ENCODE results near the gene RAD51AP1. TPM values are rescaled to one million over a fixed set of nuclear protein-coding genes. Genes with fewer than 3 reads are reported as not detected.
A peak's percentile ranks its signal among the peaks of the same experiment; 100 is the strongest.

RAD51AP1 gene
- total RNA-seq, 2 donors from 2014 or later = 0.26 to 0.33 TPM

- Histone ChIP-seq H3K4me3 (no peak overlapping the region), H3K9me3 (no peaks in the 10 kb centered on the region), H3K4me1 (peaks cover 9% of the 10 kb centered on the region), H3K27me3 (no peaks in the 10 kb centered on the region), H3K27ac (no peak overlapping the region), H3K36me3 (replicated peaks in 1 of 2; ENCODE audit: insufficient read depth in 1 of 2, low read depth in 2 of 2) (no peaks in the 10 kb centered on the region)
- TF ChIP-seq POLR2A (IDR thresholded peaks at IDR 0.05) = no peak
- TF ChIP-seq CTCF (IDR thresholded peaks at IDR 0.05) = no peak
- WGBS, 2 donors = 74 to 77% methylated on average over 5 of the region's 5 CpGs
- intact Hi-C loops (cut with DNase I) = no loop called here
- DNase-seq = no peak
- no peak for ATAC-seq
Observed at GRCh38 chr12:4557586-4557985, 18.9 kb downstream of the RAD51AP1 start.

- WGBS, 2 donors = 84 to 91% methylated on average over 2 of the region's 2 CpGs
- Histone ChIP-seq H3K36me3 (replicated peaks in 1 of 2; ENCODE audit: insufficient read depth in 1 of 2, low read depth in 2 of 2) (no peaks in the 10 kb centered on the region), H3K27ac (no peak overlapping the region), H3K27me3 (no peaks in the 10 kb centered on the region), H3K4me1 (peaks cover 9% of the 10 kb centered on the region), H3K4me3 (no peak overlapping the region), H3K9me3 (no peaks in the 10 kb centered on the region)
- intact Hi-C loops (cut with DNase I) = no loop called here
- TF ChIP-seq CTCF (IDR thresholded peaks at IDR 0.05) = no peak
- TF ChIP-seq POLR2A (IDR thresholded peaks at IDR 0.05) = no peak
- DNase-seq (no peak), ATAC-seq (no peak)
Observed at GRCh38 chr12:4558171-4558570, 19.5 kb downstream of the RAD51AP1 start.

- intact Hi-C loops (cut with DNase I) = no loop called here
- ATAC-seq (peak; percentile 95), DNase-seq (peak; percentile 82 to 91 (median 86))
- Histone ChIP-seq H3K4me1 (peaks cover 9% of the 10 kb centered on the region), H3K27me3 (no peaks in the 10 kb centered on the region), H3K4me3 (no peak within 1 kb of the TSS), H3K27ac (peak within 1 kb of the TSS in 1 of 4 donors; percentile 5), H3K9me3 (no peaks in the 10 kb centered on the region), H3K36me3 (replicated peaks in 1 of 2; ENCODE audit: insufficient read depth in 1 of 2, low read depth in 2 of 2) (no peaks in the 10 kb centered on the region)
- WGBS, 2 donors = 6% methylated on average over 41 to 44 of the region's 44 CpGs
- peak in 1 of 3 donors; percentile 26 for TF ChIP-seq POLR2A (IDR thresholded peaks at IDR 0.05)
- TF ChIP-seq CTCF (IDR thresholded peaks at IDR 0.05) = no peak
Observed at GRCh38 chr12:4562034-4562657, 23.5 kb downstream of the RAD51AP1 start, which contains the start of gene DYRK4. TSS of gene DYRK4 (plus strand) at chr12:4562208. CDS start at chr12:4562246, 38 bp downstream.

- no peaks in the 10 kb centered on the region for H3K27me3 ChIP-seq
- DNase-seq (no peak), ATAC-seq (no peak)
- peaks cover 9% of the 10 kb centered on the region for H3K4me1 ChIP-seq
- H3K36me3 ChIP-seq (replicated peaks in 1 of 2; ENCODE audit: insufficient read depth in 1 of 2, low read depth in 2 of 2) = no peaks in the 10 kb centered on the region
- intact Hi-C loops (cut with DNase I) = no loop called here
- H3K27ac ChIP-seq = no peak overlapping the region
- 69 to 72% methylated on average over 3 of the region's 3 CpGs for WGBS, 2 donors
- TF ChIP-seq CTCF (IDR thresholded peaks at IDR 0.05) (no peak), POLR2A (IDR thresholded peaks at IDR 0.05) (no peak)
- H3K4me3 ChIP-seq = no peak overlapping the region
- H3K9me3 ChIP-seq = no peaks in the 10 kb centered on the region
Observed at GRCh38 chr12:4563336-4563735, 24.6 kb downstream of the RAD51AP1 start.

GRCh38 chr12:4564818-4565217 lies 26.1 kb downstream of the RAD51AP1 start:
- TF ChIP-seq POLR2A (IDR thresholded peaks at IDR 0.05) = no peak
- TF ChIP-seq CTCF (IDR thresholded peaks at IDR 0.05) = no peak
- H3K27ac ChIP-seq = peak overlapping the region in 1 of 4 donors; percentile 16
- intact Hi-C loops (cut with DNase I) = no loop called here
- no peaks in the 10 kb centered on the region for H3K9me3 ChIP-seq
- no peaks in the 10 kb centered on the region for H3K27me3 ChIP-seq
- WGBS, 2 donors = 39 to 58% methylated on average over 5 of the region's 5 CpGs
- H3K36me3 ChIP-seq (replicated peaks in 1 of 2; ENCODE audit: insufficient read depth in 1 of 2, low read depth in 2 of 2) = no peaks in the 10 kb centered on the region
- no peak for DNase-seq
- no peak overlapping the region for H3K4me3 ChIP-seq
- ATAC-seq = no peak
- H3K4me1 ChIP-seq = peaks cover 9% of the 10 kb centered on the region

Data from body of pancreas (tissue), 4 donors.